ENCODE results near the gene SPDYE17.
"Not testable (repeated sequence)": the region's sequence is repeated elsewhere in the genome, so short reads cannot be mapped to it uniquely, and the experiment has no call there.

The SPDYE17 gene

DNA sequence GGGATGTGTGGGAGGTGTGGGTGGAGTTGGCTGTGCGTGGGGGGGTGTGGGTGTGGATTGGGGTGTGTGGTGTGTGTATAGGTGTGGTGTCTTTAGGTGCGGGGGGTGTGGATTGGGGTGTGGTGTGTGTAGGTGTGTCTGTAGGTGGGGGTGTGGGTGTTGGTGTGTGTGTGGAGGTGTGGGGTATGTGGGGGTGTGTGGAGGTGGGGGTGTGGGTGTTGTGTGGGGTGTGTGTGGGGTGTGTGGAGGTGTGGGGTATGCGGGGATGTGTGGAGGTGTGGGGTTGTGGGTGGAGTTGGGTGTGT, 33.9 kb downstream of the SPDYE17 start:
- no peak overlapping the region for H3K27ac ChIP-seq
- TF ChIP-seq CTCF (IDR thresholded peaks at IDR 0.05) (no peak), ZFX (IDR thresholded peaks at IDR 0.05; ENCODE audit: borderline replicate concordance) (no peak)

DNA sequence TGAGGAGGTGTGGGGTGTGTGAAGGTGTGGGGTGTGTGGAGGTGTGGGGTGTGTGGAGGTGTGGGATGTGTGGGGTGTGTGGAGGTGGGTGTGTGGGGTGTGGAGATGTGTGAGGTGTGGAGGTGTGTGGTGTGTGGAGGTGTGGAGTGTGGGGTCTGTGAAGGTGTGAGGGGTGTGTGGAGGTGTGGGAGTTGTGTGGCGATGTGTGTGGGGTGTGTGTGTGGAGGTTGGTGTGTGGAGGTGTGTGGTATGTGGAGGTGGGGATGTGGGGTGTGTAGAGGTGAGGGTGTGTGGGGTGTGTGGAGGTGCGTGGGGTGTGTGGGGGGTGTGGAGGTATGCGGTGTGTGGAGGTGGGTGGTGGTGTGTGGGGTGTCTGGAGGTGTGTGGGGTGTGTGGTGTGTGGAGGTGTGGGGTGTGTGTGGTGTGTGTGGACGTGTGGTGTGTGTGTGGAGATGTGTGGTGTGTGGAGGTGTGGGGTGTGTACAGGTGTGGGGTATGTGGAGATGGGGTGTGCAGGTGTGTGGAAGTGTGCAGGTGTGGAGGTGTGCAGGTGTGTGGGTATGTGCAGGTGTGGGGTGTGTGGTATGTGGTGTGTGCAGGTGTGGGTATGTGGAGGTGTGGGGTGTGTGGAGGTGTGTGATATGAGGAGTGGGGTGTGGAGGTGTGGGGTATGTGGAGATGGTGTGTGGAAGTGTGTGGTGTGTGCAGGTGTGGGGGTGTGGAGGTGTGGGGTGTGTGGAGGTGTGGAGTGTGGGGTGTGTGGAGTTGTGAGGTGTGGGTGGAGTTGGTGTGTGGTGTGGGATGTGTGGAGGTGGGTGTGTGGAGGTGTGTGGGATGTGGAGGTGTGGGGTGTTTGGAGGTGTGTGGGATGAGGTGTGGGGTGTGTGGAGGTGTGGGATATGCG, 34.5 kb downstream of the SPDYE17 start:
- TF ChIP-seq ZFX (IDR thresholded peaks at IDR 0.05; ENCODE audit: borderline replicate concordance) (no peak), CTCF (IDR thresholded peaks at IDR 0.05) (no peak)
- H3K27ac ChIP-seq: no peak overlapping the region

GRCh38 chr7:76996932-76997331, 35.2 kb downstream of the SPDYE17 start:
- H3K27ac ChIP-seq: not testable (repeated sequence)

DNA sequence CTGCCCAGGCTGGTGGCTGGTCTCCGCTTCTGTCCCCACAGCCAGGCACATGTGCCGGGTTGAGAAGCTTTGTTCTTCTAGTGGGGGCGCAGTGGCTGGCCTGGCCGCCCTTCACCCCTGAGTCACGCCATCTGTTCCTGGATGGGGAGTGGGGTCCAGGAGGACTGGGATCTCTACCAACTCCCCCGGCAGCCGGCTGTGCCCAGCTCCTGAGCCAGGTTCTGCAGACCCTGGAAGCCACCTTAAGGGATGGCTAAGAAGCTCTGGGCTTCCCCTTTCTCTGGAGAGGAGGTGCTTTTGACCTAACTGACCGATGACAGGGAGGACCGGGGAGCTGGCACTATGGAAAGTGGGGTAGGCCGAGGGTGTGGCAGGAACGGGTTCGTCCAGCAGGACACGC, 37.9 kb downstream of the SPDYE17 start:
- not testable (repeated sequence) for H3K27ac ChIP-seq

GRCh38 chr7:76993831-76994230, 38.3 kb downstream of the SPDYE17 start:
- H3K27ac ChIP-seq: not testable (repeated sequence)

GRCh38 chr7:76992871-76993270, 39.3 kb downstream of the SPDYE17 start:
- not testable (repeated sequence) for H3K27ac ChIP-seq

DNA sequence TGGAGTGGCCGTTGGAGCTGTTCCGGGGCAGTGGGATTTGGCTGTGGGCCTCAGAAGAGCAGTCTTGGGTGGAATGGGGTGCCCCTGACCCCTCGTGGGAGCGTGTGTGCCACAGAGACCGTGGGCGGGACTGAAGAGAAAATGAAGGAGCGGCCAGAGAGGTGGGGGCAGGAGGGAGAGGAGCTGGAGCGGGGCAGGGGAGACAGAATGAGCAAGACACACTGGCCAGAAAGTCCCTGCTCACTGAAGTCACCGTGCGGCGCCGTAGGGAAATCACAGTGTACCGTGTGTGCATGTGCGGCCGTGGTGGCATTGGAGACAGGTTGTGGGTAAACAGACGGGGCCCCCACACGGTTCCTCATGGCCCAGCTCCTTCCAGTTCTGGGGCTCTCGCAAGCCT, 40.0 kb downstream of the SPDYE17 start:
- H3K27ac ChIP-seq: not testable (repeated sequence)

GRCh38 chr7:76990202-76990601, 42.0 kb downstream of the SPDYE17 start:
- H3K27ac ChIP-seq: not testable (repeated sequence)

DNA sequence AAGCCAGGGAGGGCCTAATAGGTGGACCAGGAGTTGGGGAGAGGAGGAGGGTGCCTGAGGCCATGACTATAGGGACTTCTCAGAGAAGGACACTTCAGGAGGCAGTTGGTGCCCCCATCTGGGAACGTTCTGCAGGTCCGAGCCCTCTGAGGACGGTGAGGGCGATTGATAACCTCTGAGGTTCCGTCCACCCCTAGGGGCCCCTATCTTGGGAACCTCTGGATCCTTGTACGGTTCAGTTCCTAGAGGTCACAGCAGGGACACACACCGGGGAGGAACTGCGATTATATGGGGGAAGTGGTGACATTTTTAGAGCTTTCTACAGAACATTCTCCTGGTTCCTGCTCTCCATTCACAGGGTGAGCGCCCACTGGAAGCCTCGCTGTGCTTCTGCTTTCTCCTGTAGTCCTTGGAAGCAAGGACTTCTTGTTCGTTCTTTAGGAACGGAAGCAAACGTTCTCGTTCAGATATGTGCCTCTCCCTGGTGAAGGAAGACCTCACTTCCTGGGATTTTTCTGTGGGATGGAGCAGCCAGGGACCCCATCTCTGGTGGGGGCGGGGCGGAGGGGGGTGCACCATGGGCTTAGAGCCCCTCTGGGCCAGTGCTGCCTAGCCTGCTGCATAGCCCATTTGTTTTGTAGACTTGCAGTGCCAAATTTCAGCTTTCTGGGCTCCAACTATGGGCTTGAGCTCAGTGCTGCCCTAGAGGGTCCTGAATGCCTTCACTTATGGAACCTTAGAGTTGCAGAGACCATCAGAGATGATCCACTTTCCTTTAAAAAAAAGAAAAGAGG, 46.0 kb downstream of the SPDYE17 start:
- H3K27ac ChIP-seq: not testable (repeated sequence)

- not testable (repeated sequence) for H3K27ac ChIP-seq
These were observed 47.4 kb downstream of the SPDYE17 start for GRCh38 chr7:76984784-76985136.

DNA sequence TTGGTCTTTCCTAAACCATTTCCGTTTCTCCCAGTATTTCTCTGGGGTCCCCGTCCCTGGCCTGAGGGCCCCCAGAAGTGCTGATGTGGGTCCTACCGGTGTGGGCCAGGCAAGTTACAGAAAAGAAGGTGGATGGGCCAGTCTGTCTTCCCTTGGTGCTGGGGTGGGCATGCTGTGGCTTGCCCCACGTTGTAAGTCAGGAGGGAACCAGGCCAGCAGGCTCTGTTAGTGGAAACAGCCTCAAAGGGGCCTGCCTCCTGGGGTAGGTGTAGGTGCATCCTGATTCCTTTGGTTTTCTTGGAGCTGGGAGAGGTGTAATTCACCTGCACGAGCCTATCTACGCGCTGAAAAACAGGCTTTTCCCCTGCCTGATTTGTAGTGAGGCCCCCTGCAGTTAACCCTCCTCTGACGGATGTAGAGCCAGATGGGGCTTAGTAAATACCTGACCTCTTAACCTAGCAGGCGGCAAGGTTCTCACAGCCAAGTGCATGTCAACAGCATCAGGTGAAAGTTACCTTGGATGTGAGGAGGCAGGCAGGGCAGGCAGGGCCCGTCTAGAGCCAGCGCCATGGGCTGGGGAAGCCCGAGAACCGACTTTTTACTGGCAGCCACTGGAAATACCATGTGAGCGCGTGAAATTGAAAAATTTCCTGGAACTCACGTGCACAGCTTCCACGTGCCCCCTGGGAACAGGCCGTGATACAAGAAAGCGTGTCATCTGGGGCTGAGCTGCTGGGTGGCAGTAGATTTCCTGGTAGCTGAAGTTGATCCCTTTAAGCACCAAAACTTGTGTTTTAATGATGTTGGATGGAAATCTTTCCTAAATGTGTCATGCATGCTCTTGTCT, 48.0 kb downstream of the SPDYE17 start:
- not testable (repeated sequence) for H3K27ac ChIP-seq

DNA sequence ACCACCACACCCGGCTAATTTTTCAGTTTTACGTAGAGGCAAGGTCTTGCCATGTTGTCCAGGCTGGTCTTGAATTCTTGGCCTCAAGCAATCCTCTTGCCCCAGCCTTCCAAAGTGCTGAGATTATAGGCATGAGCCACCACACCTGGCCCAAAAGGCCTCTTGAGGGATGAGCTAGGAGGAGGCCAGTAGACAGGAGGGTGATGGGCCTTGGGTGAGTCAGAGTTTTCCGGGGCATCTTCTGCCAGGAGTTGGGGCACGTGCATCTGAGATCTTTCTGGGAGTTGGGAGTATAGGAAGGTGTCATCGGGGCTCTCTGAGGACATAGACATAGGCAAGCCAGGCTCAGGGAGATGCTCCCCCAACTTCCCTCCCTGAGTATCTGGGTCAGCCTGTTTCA, 48.8 kb downstream of the SPDYE17 start:
- not testable (repeated sequence) for H3K27ac ChIP-seq

- not testable (repeated sequence) for H3K27ac ChIP-seq
These were observed 49.7 kb downstream of the SPDYE17 start for GRCh38 chr7:76982501-76982900.

- not testable (repeated sequence) for H3K27ac ChIP-seq
These were observed 50.8 kb downstream of the SPDYE17 start for GRCh38 chr7:76981187-76981970.

DNA sequence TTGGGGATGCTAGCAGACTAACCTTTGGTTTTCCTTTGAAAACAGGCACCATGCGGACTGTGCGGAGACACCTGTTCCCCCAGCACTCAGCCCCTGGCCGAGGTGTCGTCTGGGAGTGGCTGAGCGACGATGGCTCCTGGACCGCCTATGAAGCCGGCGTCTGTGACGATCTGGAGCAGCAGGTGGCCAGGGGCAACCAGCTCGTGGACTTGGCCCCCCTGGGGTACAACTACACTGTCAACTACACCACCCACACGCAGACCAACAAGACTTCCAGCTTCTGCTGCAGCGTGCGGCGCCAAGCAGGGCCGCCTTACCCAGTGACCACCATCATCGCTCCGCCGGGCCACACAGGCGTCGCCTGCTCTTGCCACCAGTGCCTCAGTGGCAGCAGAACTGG, 51.6 kb downstream of the SPDYE17 start:
- H3K27ac ChIP-seq: not testable (repeated sequence)

DNA sequence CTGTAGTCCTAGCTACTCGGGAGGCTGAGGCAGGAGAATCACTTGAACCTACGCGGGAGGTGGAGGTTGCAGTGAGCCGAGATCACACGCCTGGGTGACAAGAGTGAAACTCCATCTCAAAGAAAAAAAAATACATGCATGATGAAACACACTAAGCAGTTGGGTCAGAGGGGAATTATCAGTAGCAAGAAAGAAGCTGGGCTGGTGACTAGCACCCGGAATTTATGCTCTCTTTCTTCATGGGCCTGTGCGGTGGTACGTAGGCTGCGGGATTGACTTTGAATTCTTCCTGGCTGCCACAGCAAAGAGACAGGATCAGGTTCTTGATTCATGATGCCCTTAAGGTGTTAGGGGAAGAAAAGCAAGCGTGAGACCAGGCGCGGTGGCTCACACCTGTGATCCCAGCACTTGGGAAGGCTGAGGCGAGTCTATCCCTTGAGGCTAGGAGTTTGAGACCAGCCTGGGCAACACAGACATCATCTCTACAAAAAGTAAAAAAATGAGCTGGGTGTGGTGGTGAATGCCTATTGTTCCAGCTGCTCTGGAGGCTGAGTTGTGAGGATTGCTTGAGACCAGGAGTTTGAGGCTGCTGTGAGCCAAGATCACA, 54.3 kb downstream of the SPDYE17 start:
- not testable (repeated sequence) for H3K27ac ChIP-seq

GRCh38 chr7:76974793-76975579, 57.2 kb downstream of the SPDYE17 start:
- not testable (repeated sequence) for H3K27ac ChIP-seq
